Eye (tissue), 1 donor: Measurements from ENCODE around the gene TMPRSS2.

Source experiments
- DNase-seq: peaks from one replicate; pipeline ENCODE4 v3.0.0-alpha.2; 2015

The TMPRSS2 gene

GRCh38 chr21:41507521-41508414 lies at the start of gene TMPRSS2:
Gene TMPRSS2 (minus strand): TSS chr21:41508158. CDS start chr21:41498133, 10,025 bp downstream.
- DNase-seq: peak; percentile 35

GRCh38 chr21:41555057-41555456 lies 47.1 kb upstream of the TMPRSS2 start:
- DNase-seq: no peak

GRCh38 chr21:41552254-41552653 lies 44.3 kb upstream of the TMPRSS2 start:
- DNase-seq: no peak

GRCh38 chr21:41548781-41549180 lies 40.8 kb upstream of the TMPRSS2 start:
- DNase-seq: peak; percentile 88

- DNase-seq: no peak
Measured at GRCh38 chr21:41547111-41547510, 39.2 kb upstream of the TMPRSS2 start.

GRCh38 chr21:41545500-41546359 lies 37.8 kb upstream of the TMPRSS2 start:
- no peak for DNase-seq

GRCh38 chr21:41542727-41543126 lies 34.8 kb upstream of the TMPRSS2 start:
- no peak for DNase-seq

- no peak for DNase-seq
Measured at GRCh38 chr21:41537356-41537755, 29.4 kb upstream of the TMPRSS2 start.

GRCh38 chr21:41536827-41537103 lies 28.8 kb upstream of the TMPRSS2 start:
- no peak for DNase-seq

- DNase-seq: no peak
Measured at GRCh38 chr21:41536076-41536826, 28.3 kb upstream of the TMPRSS2 start.

GRCh38 chr21:41530366-41530765 lies 22.4 kb upstream of the TMPRSS2 start:
- no peak for DNase-seq

- no peak for DNase-seq
Measured at GRCh38 chr21:41529769-41530168, 21.8 kb upstream of the TMPRSS2 start.

- no peak for DNase-seq
Measured at GRCh38 chr21:41526478-41527087, 18.6 kb upstream of the TMPRSS2 start.

GRCh38 chr21:41523175-41523574 lies 15.2 kb upstream of the TMPRSS2 start:
- DNase-seq: no peak

GRCh38 chr21:41521489-41522027 lies 13.6 kb upstream of the TMPRSS2 start:
- DNase-seq: no peak

- no peak for DNase-seq
Measured at GRCh38 chr21:41520560-41521442, 12.8 kb upstream of the TMPRSS2 start.

- no peak for DNase-seq
Measured at GRCh38 chr21:41519806-41520559, 12.0 kb upstream of the TMPRSS2 start.

- no peak for DNase-seq
Measured at GRCh38 chr21:41518757-41519156, 10.8 kb upstream of the TMPRSS2 start.

- no peak for DNase-seq
Measured at GRCh38 chr21:41511858-41512257, 3.9 kb upstream of the TMPRSS2 start.

- no peak for DNase-seq
Measured at GRCh38 chr21:41510500-41510899, 2.5 kb upstream of the TMPRSS2 start.

GRCh38 chr21:41509733-41510132 lies 1.8 kb upstream of the TMPRSS2 start:
- no peak for DNase-seq
